Right atrium auricular region (tissue), 2 donors: ENCODE results near the gene NDE1. TPM values are rescaled to one million over a fixed set of nuclear protein-coding genes. Genes with fewer than 3 reads are reported as not detected.

Source experiments
- DNase-seq: peaks from one replicate; pipeline ENCODE4 v3.0.0-alpha.2; 2019; ENCODE audit warnings: low spot score
- H3K27ac ChIP-seq, 2 donors: fragments of 200-600 bp; sonication (generic); 1 replicate in 1 of 2; 2 replicates in 1 of 2; pipeline ENCODE4 v1.5.1; 2016 to 2019
- H3K27me3 ChIP-seq, 2 donors: fragments of 200-600 bp; sonication (generic); one replicate each; pipeline versions ENCODE4 v1.5.1 to v1.6.0; 2017 to 2019
- H3K36me3 ChIP-seq: fragments of 200-600 bp; sonication (generic); one replicate; pipeline ENCODE4 v1.5.1; 2016
- H3K4me1 ChIP-seq, 2 donors: fragments of 200-600 bp; sonication (generic); one replicate each; pipeline versions ENCODE4 v1.5.1 to v1.6.0; 2017 to 2019
- H3K4me3 ChIP-seq, 2 donors: fragments of 200-600 bp; sonication (generic); 1 replicate in 1 of 2; 2 replicates in 1 of 2; pipeline ENCODE4 v1.5.1; 2017 to 2019; ENCODE audit warnings: mild to moderate bottlenecking in 1 of 2, moderate library complexity in 1 of 2
- H3K9me3 ChIP-seq, 2 donors: fragments of 200-600 bp; sonication (generic); one replicate each; pipeline ENCODE4 v1.5.1; 2019
- total RNA-seq, 2 donors: library from RNA; depleted of rRNA; stranded (reverse); fragments of >200 nt; gene quantifications; one replicate each; pipeline ENCODE4 v1.1.0, GENCODE V29; 2016
- TF ChIP-seq, protein P1 (sequence below), 2 donors: fragments of 200-600 bp; sonication (generic); IDR thresholded peaks; one replicate each; pipeline ENCODE4 v1.5.1; 2019; ENCODE audit warnings: antibody characterized with exemption in 2 of 2

Gene NDE1
- total RNA-seq, 2 donors from 2014 or later = 12.5 to 18.6 TPM

- Histone ChIP-seq H3K9me3 (peaks cover 0 to 4% of the 10 kb centered on the region in 2 donors), H3K36me3 (peaks cover 24% of the 10 kb centered on the region), H3K27me3 (no peaks in the 10 kb centered on the region), H3K27ac (no peak overlapping the region), H3K4me1 (no peaks in the 10 kb centered on the region), H3K4me3 (no peak overlapping the region)
- TF ChIP-seq, protein P1, sequence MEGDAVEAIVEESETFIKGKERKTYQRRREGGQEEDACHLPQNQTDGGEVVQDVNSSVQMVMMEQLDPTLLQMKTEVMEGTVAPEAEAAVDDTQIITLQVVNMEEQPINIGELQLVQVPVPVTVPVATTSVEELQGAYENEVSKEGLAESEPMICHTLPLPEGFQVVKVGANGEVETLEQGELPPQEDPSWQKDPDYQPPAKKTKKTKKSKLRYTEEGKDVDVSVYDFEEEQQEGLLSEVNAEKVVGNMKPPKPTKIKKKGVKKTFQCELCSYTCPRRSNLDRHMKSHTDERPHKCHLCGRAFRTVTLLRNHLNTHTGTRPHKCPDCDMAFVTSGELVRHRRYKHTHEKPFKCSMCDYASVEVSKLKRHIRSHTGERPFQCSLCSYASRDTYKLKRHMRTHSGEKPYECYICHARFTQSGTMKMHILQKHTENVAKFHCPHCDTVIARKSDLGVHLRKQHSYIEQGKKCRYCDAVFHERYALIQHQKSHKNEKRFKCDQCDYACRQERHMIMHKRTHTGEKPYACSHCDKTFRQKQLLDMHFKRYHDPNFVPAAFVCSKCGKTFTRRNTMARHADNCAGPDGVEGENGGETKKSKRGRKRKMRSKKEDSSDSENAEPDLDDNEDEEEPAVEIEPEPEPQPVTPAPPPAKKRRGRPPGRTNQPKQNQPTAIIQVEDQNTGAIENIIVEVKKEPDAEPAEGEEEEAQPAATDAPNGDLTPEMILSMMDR (IDR thresholded peaks at IDR 0.05) = no peak
- DNase-seq = no peak
These were observed 86.5 kb downstream of the NDE1 start for GRCh38 chr16:15736529-15736928.

DNA sequence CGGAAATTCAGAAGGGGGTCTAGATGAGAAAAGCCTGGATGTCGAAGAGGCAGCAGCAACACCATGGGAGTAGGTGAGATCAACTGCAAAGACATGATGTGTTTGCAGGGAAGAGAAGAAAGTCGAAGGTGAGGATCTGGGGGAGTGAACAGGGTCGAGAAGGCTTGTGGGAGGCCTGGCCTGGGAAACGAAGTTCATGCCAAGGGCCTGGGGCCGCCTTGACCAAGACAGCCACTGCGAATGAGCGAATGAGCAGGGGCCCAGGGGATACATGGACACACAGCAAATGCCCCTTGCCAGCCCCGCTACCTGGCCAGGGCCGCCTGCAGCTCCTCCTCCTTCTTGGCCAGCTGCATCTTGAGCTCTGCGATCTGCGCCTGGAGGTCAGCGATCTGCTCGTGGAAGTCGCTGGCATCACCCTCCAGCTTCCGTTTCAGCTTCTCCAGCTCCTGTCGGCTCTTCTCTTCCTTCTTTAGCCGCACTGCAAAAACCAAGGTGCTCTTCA is 87.1 kb downstream of the NDE1 start:
- TF ChIP-seq, protein P1 (IDR thresholded peaks at IDR 0.05) = no peak
- Histone ChIP-seq H3K27me3 (no peaks in the 10 kb centered on the region), H3K9me3 (peaks cover 0 to 4% of the 10 kb centered on the region in 2 donors), H3K36me3 (peaks cover 28% of the 10 kb centered on the region), H3K4me1 (no peaks in the 10 kb centered on the region), H3K27ac (no peak overlapping the region), H3K4me3 (no peak overlapping the region)
- no peak for DNase-seq

DNA sequence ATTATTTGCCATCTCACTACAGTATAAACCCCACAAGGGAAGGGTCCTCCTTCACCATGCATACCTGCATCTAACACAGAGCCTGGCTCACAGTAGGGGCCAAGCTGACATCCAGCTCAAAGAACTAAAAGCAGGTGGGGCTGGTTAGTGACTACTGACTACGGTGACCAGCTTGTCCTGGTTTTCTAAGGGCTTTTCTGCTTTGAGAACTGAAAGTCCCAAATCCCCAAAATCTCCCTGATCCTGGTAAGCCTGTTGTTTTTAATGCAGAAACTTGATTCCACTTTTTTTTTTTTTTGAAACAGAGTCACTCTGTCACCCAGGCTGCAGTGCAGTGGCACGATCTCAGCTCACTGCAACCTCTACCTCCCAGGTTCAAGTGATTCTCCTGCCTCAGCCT is 89.4 kb downstream of the NDE1 start:
- Histone ChIP-seq H3K4me1 (no peaks in the 10 kb centered on the region), H3K27me3 (no peaks in the 10 kb centered on the region), H3K36me3 (peaks cover 28% of the 10 kb centered on the region), H3K9me3 (peaks cover 0 to 4% of the 10 kb centered on the region in 2 donors), H3K4me3 (no peak overlapping the region), H3K27ac (no peak overlapping the region)
- TF ChIP-seq, protein P1 (IDR thresholded peaks at IDR 0.05) = no peak
- DNase-seq = no peak

DNA sequence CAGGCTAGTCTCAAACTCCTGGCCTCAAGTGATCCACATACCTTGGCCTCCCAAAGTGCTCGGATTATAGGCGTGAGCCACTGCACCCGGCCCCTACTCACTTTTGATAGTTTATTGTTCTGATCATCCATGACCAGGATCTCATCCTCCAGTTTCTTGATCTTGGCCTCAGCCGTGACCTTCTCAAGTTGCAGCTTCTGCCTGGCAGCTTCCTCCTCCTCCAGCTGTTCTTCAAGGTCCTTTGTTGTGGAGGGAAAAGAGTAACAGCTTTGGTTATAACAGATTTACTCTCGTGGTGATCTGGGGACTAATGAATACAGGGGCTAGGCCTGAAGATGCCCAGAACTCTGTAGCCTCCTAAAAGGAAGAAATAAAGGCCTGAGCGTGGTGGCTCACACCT is 89.9 kb downstream of the NDE1 start:
- Histone ChIP-seq H3K9me3 (peaks cover 0 to 4% of the 10 kb centered on the region in 2 donors), H3K4me3 (no peak overlapping the region), H3K27me3 (no peaks in the 10 kb centered on the region), H3K4me1 (no peaks in the 10 kb centered on the region), H3K36me3 (peaks cover 33% of the 10 kb centered on the region), H3K27ac (no peak overlapping the region)
- DNase-seq = no peak
- TF ChIP-seq, protein P1 (IDR thresholded peaks at IDR 0.05) = no peak

- H3K4me3 ChIP-seq = no peak overlapping the region
- DNase-seq = no peak
These were observed 91.3 kb downstream of the NDE1 start for GRCh38 chr16:15741207-15741871.

More at GRCh38 chr16:15741207-15741871, 91.3 kb downstream of the NDE1 start:
- TF ChIP-seq, protein P1 (IDR thresholded peaks at IDR 0.05) = no peak
- Histone ChIP-seq H3K27me3 (no peaks in the 10 kb centered on the region), H3K27ac (no peak overlapping the region), H3K9me3 (peaks cover 0 to 4% of the 10 kb centered on the region in 2 donors), H3K36me3 (peaks cover 35% of the 10 kb centered on the region), H3K4me1 (no peaks in the 10 kb centered on the region)
